HEK293 (cell line): ENCODE results near the gene B4GALT2.
A peak's percentile ranks its signal among the peaks of the same experiment; 100 is the strongest.

Source experiments
- FEZF1 ChIP-seq: fragments of 450-650 bp; formaldehyde crosslinking; IDR thresholded peaks from 2 replicates; pipeline ENCODE4 v1.5.1; 2016; ENCODE audit warnings: missing biosample characterization, missing genetic modification characterization
- GLIS1 ChIP-seq: fragments of 450-650 bp; formaldehyde crosslinking; IDR thresholded peaks from 2 replicates; pipeline ENCODE4 v1.5.1; 2016; ENCODE audit warnings: missing biosample characterization, missing genetic modification characterization
- GLIS2 ChIP-seq: fragments of 450-650 bp; formaldehyde crosslinking; IDR thresholded peaks from 2 replicates; pipeline ENCODE4 v1.5.1; 2016; ENCODE audit warnings: missing biosample characterization, missing genetic modification characterization
- HOXC10 ChIP-seq: sonication (generic); formaldehyde crosslinking; IDR thresholded peaks from 2 replicates; pipeline ENCODE4 v1.8.1; 2023; ENCODE audit warnings: mild to moderate bottlenecking, missing genetic modification reagents
- KLF1 ChIP-seq: fragments of 450-650 bp; formaldehyde crosslinking; IDR thresholded peaks from 2 replicates; pipeline ENCODE4 v1.5.1; 2016; ENCODE audit warnings: missing biosample characterization, missing genetic modification characterization
- KLF17 ChIP-seq: fragments of 450-650 bp; formaldehyde crosslinking; IDR thresholded peaks from 2 replicates; pipeline ENCODE4 v1.5.1; 2016; ENCODE audit warnings: missing biosample characterization, missing genetic modification characterization
- OSR2 ChIP-seq: fragments of 450-650 bp; formaldehyde crosslinking; IDR thresholded peaks from 2 replicates; pipeline ENCODE4 v1.5.1; 2016; ENCODE audit warnings: missing biosample characterization, missing genetic modification characterization
- OVOL3 ChIP-seq: fragments of 450-650 bp; formaldehyde crosslinking; IDR thresholded peaks from 2 replicates; pipeline ENCODE4 v1.5.1; 2016; ENCODE audit warnings: missing biosample characterization, missing genetic modification characterization
- PRDM4 ChIP-seq: fragments of 450-650 bp; formaldehyde crosslinking; IDR thresholded peaks from 2 replicates; pipeline ENCODE4 v1.5.1; 2017; ENCODE audit warnings: missing biosample characterization, missing genetic modification characterization
- PRDM6 ChIP-seq: fragments of 450-650 bp; formaldehyde crosslinking; IDR thresholded peaks from 2 replicates; pipeline ENCODE4 v1.5.1; 2017; ENCODE audit warnings: missing biosample characterization, missing genetic modification characterization
- REPIN1 ChIP-seq: fragments of 450-650 bp; formaldehyde crosslinking; IDR thresholded peaks from 2 replicates; pipeline ENCODE4 v1.5.1; 2017; ENCODE audit warnings: missing biosample characterization, missing genetic modification characterization, low read depth
- REST ChIP-seq: fragments of 450-650 bp; formaldehyde crosslinking; IDR thresholded peaks from 2 replicates; pipeline ENCODE4 v1.5.1; 2016; ENCODE audit warnings: missing biosample characterization, missing genetic modification characterization
- SP3 ChIP-seq: fragments of 450-650 bp; formaldehyde crosslinking; IDR thresholded peaks from 2 replicates; pipeline ENCODE4 v1.5.1; 2016; ENCODE audit warnings: missing biosample characterization, missing genetic modification characterization
- WT1 ChIP-seq: fragments of 450-650 bp; formaldehyde crosslinking; IDR thresholded peaks from 2 replicates; pipeline ENCODE4 v1.5.1; 2016; ENCODE audit warnings: missing biosample characterization, missing genetic modification characterization
- ZBTB11 ChIP-seq: fragments of 450-650 bp; formaldehyde crosslinking; conservative IDR thresholded peaks from 2 replicates; pipeline ENCODE4 v1.5.1; 2016; ENCODE audit warnings: low read depth, missing biosample characterization, missing genetic modification characterization
- ZBTB21 ChIP-seq: fragments of 450-650 bp; formaldehyde crosslinking; IDR thresholded peaks from 2 replicates; pipeline ENCODE4 v1.5.1; 2017; ENCODE audit warnings: missing biosample characterization, missing genetic modification characterization
- ZNF121 ChIP-seq: fragments of 450-650 bp; formaldehyde crosslinking; IDR thresholded peaks from 2 replicates; pipeline ENCODE4 v1.5.1; 2016; ENCODE audit warnings: missing biosample characterization, missing genetic modification characterization
- ZNF132 ChIP-seq: fragments of 450-650 bp; formaldehyde crosslinking; IDR thresholded peaks from 2 replicates; pipeline ENCODE4 v1.5.1; 2017; ENCODE audit warnings: missing biosample characterization, missing genetic modification characterization, borderline replicate concordance
- ZNF18 ChIP-seq: fragments of 450-650 bp; formaldehyde crosslinking; IDR thresholded peaks from 2 replicates; pipeline ENCODE4 v1.5.1; 2016; ENCODE audit warnings: missing biosample characterization, missing genetic modification characterization
- ZNF23 ChIP-seq: fragments of 450-650 bp; formaldehyde crosslinking; IDR thresholded peaks from 2 replicates; pipeline ENCODE4 v1.5.1; 2016; ENCODE audit warnings: missing biosample characterization, missing genetic modification characterization, borderline replicate concordance
- ZNF350 ChIP-seq: fragments of 450-650 bp; formaldehyde crosslinking; IDR thresholded peaks from 2 replicates; pipeline ENCODE4 v1.5.0; 2017; ENCODE audit warnings: missing biosample characterization, mild to moderate bottlenecking, missing genetic modification characterization
- ZNF366 ChIP-seq: fragments of 450-650 bp; formaldehyde crosslinking; conservative IDR thresholded peaks from 2 replicates; pipeline ENCODE4 v1.5.1; 2016; ENCODE audit warnings: missing biosample characterization, missing genetic modification characterization
- ZNF600 ChIP-seq: fragments of 450-650 bp; formaldehyde crosslinking; IDR thresholded peaks from 2 replicates; pipeline ENCODE4 v1.5.1; 2016; ENCODE audit warnings: missing biosample characterization, missing genetic modification characterization
- ZNF677 ChIP-seq: fragments of 450-650 bp; IDR thresholded peaks from 2 replicates; pipeline ENCODE4 v1.5.0; 2018; ENCODE audit warnings: missing biosample characterization, mild to moderate bottlenecking, missing genetic modification characterization, moderate library complexity
- ZSCAN16 ChIP-seq: fragments of 450-650 bp; formaldehyde crosslinking; IDR thresholded peaks from 2 replicates; pipeline ENCODE4 v1.5.1; 2016; ENCODE audit warnings: missing biosample characterization, missing genetic modification characterization

The B4GALT2 gene

GRCh38 chr1:43991476-43992231 is 12.6 kb downstream of the B4GALT2 start, which contains the start of gene CCDC24 (continued):
- TF ChIP-seq KLF1 (tag by site-specific recombination) (peak; percentile 92), ZNF600 (tag by site-specific recombination) (peak; percentile 91), REPIN1 (tag by site-specific recombination) (no peak), REST (tag by site-specific recombination) (no peak), ZNF132 (tag by site-specific recombination) (no peak), ZNF677 (tag by site-specific recombination) (no peak), OSR2 (no peak), ZBTB21 (tag by site-specific recombination) (no peak), ZNF121 (tag by site-specific recombination) (no peak), GLIS2 (tag by site-specific recombination) (peak; percentile 77; the same call in 1 of the 2 replicates), HOXC10 (CRISPR knock-in tag) (no peak), SP3 (tag by site-specific recombination) (peak; percentile 92), PRDM6 (tag by site-specific recombination) (no peak), ZNF366 (tag by site-specific recombination) (0 out of 2 replicates have a peak, but pooled peaks have one; percentile 29), OVOL3 (tag by site-specific recombination) (no peak), ZNF18 (tag by site-specific recombination) (peak; percentile 37), WT1 (tag by site-specific recombination) (no peak; the same call in none of the 2 replicates), FEZF1 (tag by site-specific recombination) (no peak), ZSCAN16 (no peak), PRDM4 (tag by site-specific recombination) (no peak), KLF17 (tag by site-specific recombination) (0 out of 2 replicates have a peak, but pooled peaks have one; percentile 38), ZBTB11 (tag by site-specific recombination) (peak; percentile 94), GLIS1 (tag by site-specific recombination) (peak; percentile 91), ZNF350 (no peak), ZNF23 (tag by site-specific recombination) (no peak)
